Hematopoietic multipotent progenitor cell (in vitro differentiated cells): ENCODE measurements around the gene C19orf67. TPM values are rescaled to one million over a fixed set of nuclear protein-coding genes. Genes with fewer than 3 reads are reported as not detected.
A peak's percentile ranks its signal among the peaks of the same experiment; 100 is the strongest.

Source experiments
- DNase-seq, 3 donors: peaks; one replicate each; pipeline ENCODE4 v3.0.0-alpha.2; 2011 to 2015; ENCODE audit warnings: low read depth in 2 of 3, low spot score in 2 of 3
- total RNA-seq: library from RNA; depleted of rRNA; stranded (reverse); fragments of >200 nt; gene quantifications from one replicate; pipeline ENCODE4 v1.2.3, GENCODE V29; 2012

Gene C19orf67
- total RNA-seq, 1 donor = not detected

DNA sequence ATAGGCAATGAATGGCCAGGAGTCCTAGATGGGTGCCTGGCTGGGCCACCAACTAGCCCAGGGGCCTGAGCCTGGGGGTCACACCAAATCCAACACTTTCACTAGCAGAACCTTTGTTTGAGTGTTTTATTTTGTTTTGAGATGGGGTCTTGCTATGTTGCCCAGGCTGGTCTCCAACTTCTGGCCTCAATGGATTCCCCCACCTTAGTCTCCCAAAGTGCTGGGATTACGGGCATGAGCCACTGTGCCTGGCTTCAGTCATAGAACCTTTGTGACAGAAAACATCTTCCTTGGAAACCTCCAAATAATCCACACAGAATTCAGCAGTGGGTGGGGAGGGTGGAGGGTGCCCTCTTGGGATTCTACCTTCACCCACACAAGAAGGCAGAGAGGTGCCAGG is 25.9 kb upstream of the C19orf67 start:
- no peak for DNase-seq

DNA sequence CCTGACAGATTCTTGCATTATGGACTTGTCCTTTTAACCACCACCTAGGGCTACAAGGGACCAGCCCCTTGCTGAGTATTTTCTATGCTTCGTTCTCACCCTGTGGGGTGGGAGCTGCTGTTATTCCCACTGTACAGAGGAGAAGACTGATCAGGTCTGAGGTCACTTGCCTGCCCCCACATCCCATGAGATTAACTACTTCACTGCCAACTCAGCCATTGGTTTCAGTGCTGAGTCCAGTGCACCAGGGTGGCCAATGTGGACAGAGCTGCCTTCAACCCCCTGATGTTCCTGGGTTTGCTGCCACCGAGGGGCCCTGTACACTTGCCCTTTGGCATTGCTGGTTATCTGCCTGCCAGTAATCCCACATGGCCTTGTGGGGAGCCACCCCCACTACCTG is 25.1 kb upstream of the C19orf67 start:
- no peak for DNase-seq

GRCh38 chr19:14107581-14108461 is 22.2 kb upstream of the C19orf67 start:
- DNase-seq = no peak

GRCh38 chr19:14106840-14107239 is 21.3 kb upstream of the C19orf67 start:
- no peak for DNase-seq

GRCh38 chr19:14105680-14106079 is 20.1 kb upstream of the C19orf67 start:
- no peak for DNase-seq

- no peak for DNase-seq
Observed at GRCh38 chr19:14103310-14103709, 17.7 kb upstream of the C19orf67 start.

GRCh38 chr19:14102756-14103155 is 17.2 kb upstream of the C19orf67 start:
- DNase-seq = no peak

DNA sequence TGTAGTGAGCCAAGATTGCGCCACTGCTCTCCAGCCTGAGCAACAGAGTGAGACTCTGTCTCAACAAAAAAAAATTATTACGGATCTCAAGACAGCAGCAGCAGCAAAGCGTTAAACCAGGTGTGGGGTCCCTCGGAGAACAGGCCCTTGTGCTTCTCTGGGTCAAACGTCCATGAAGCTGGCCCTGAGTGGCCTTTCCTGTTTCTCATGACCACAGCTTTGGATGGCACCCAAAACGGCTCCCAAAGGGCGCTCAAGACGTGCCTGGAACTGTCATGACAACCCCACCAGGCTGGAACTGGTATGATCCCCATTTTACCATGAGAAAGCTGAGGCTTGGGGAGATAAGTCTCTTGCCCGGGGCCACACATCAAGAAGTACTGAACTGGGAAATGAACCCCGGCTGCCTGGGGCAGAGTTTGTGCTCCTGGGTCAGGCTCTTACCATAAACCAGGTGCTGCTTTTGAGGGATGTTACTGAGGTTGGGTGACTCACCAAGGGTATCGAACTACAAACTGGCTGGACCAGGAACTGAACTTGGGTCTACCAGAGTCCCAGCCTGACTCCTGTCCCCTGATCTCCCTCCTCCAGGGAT is 16.6 kb upstream of the C19orf67 start:
- no peak for DNase-seq

GRCh38 chr19:14101003-14101545 is 15.5 kb upstream of the C19orf67 start:
- no peak for DNase-seq

- DNase-seq = no peak
Observed at GRCh38 chr19:14097532-14098151, 12.1 kb upstream of the C19orf67 start.

DNA sequence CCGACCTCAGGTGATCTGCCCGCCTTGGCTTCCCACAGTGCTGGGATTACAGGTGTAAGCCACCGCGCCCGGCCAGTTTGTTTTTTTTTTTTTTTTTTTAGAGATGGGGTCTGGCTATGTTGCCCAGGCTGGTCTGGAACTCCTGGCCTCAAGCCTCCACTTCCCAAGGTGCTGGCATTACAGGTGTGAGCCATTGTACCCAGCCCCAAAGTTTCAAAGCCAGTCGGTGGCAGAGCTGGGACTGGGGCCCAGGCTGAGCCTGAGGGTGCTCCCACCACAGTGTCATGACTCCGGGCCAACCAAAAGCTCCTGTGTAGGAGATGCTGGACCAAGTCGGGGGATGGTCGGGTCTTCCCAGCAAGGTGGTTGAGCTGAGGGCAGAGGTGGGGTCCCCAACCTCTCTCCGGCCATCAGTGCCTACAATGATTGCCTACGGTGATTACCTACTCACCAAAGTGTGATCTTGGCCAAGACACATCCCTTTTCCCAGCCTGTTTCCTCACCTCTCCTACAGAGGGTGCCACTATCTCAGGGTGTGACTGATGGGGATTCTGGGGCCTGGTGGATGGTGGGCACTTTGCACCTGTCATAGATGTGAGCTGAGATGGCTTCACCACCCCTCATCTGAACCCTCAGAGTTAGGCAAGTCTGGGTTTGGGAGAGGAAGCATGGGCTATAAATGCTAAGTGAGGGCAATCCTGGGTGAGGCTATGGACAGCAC is 10.8 kb upstream of the C19orf67 start:
- no peak for DNase-seq

GRCh38 chr19:14094854-14095253 is 9.3 kb upstream of the C19orf67 start:
- DNase-seq = no peak

- no peak for DNase-seq
Observed at GRCh38 chr19:14093117-14093823, 7.7 kb upstream of the C19orf67 start.

- DNase-seq = peak in 2 of 3 donors; percentile 55 to 68
Observed at GRCh38 chr19:14091813-14092462, 6.4 kb upstream of the C19orf67 start.

GRCh38 chr19:14091081-14091812 is 5.7 kb upstream of the C19orf67 start:
- DNase-seq = peak in 2 of 3 donors; percentile 86 to 87

DNA sequence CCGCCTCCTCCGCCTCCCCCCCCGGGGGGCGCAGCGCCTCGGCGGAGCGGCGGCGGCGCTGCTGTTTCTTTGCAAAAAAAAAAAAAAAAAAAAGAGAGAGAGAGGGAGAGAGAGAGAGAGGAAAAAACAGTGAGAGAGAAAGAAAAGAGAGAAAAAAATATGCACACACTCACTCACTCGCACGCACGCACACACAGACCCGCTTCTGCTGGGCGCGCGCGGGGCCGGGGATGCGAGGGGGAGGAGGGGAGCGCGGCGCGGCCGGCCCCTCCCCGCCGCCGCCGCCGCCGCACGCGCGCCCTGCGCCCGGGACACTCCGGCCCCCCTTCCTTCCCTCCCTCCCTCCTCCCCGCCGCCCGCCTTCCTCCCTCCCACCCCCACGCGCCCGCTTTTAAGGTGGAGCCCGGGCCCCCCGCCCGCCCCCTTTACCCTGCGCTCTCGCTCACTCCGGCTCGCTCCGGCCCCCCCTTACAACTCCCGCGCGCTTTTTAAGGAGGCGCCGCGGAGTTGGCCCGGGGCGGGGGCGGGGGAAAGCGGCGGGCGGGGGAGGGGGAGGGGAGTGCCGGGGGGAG is 5.0 kb upstream of the C19orf67 start, which contains the start of gene SAMD1:
TSS of gene SAMD1 (minus strand) at position 243 of the 572 bp plus-strand sequence.
- DNase-seq = peak in 2 of 3 donors; percentile 93 to 96

GRCh38 chr19:14089662-14090508 is 4.3 kb upstream of the C19orf67 start:
- peak in 2 of 3 donors; percentile 49 to 54 for DNase-seq

DNA sequence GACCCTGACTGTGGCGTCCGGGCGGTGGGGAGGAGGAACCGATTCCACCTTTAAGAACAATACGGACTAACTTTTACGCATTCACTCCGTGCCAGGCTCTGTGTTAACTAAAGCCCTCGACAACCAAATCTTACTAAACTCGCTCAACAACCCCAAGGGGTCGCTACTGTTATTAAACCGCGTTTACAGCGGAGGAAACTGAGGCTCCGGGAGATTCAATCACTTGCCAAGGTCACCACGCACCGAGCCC is 3.8 kb upstream of the C19orf67 start:
- peak in 1 of 3 donors; percentile 25 for DNase-seq
